GM12864 (cell line): ENCODE results near the gene AHCTF1.
A peak's percentile ranks its signal among the peaks of the same experiment; 100 is the strongest.

Experiments used
- DNase-seq: peaks from one replicate; pipeline ENCODE4 v3.0.0-alpha.2; 2011; ENCODE audit warnings: low read depth
- H3K4me3 ChIP-seq: 2 replicates; pipeline ENCODE4 v1.5.1; 2011; ENCODE audit warnings: mild to moderate bottlenecking, low read depth, low read length, control low read depth
- TF ChIP-seq, protein P1 (sequence below): IDR thresholded peaks from 2 replicates; pipeline ENCODE4 v1.5.1; 2011; ENCODE audit warnings: low read depth, mild to moderate bottlenecking, moderate library complexity, low read length, control low read depth, inconsistent platforms; ENCODE audit errors: missing control alignments

The AHCTF1 gene, protein sequence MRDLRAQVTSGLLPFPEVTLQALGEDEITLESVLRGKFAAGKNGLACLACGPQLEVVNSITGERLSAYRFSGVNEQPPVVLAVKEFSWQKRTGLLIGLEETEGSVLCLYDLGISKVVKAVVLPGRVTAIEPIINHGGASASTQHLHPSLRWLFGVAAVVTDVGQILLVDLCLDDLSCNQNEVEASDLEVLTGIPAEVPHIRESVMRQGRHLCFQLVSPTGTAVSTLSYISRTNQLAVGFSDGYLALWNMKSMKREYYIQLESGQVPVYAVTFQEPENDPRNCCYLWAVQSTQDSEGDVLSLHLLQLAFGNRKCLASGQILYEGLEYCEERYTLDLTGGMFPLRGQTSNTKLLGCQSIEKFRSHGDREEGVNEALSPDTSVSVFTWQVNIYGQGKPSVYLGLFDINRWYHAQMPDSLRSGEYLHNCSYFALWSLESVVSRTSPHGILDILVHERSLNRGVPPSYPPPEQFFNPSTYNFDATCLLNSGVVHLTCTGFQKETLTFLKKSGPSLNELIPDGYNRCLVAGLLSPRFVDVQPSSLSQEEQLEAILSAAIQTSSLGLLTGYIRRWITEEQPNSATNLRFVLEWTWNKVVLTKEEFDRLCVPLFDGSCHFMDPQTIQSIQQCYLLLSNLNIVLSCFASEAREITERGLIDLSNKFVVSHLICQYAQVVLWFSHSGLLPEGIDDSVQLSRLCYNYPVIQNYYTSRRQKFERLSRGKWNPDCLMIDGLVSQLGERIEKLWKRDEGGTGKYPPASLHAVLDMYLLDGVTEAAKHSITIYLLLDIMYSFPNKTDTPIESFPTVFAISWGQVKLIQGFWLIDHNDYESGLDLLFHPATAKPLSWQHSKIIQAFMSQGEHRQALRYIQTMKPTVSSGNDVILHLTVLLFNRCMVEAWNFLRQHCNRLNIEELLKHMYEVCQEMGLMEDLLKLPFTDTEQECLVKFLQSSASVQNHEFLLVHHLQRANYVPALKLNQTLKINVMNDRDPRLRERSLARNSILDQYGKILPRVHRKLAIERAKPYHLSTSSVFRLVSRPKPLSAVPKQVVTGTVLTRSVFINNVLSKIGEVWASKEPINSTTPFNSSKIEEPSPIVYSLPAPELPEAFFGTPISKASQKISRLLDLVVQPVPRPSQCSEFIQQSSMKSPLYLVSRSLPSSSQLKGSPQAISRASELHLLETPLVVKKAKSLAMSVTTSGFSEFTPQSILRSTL (N-terminal part only)

DNA sequence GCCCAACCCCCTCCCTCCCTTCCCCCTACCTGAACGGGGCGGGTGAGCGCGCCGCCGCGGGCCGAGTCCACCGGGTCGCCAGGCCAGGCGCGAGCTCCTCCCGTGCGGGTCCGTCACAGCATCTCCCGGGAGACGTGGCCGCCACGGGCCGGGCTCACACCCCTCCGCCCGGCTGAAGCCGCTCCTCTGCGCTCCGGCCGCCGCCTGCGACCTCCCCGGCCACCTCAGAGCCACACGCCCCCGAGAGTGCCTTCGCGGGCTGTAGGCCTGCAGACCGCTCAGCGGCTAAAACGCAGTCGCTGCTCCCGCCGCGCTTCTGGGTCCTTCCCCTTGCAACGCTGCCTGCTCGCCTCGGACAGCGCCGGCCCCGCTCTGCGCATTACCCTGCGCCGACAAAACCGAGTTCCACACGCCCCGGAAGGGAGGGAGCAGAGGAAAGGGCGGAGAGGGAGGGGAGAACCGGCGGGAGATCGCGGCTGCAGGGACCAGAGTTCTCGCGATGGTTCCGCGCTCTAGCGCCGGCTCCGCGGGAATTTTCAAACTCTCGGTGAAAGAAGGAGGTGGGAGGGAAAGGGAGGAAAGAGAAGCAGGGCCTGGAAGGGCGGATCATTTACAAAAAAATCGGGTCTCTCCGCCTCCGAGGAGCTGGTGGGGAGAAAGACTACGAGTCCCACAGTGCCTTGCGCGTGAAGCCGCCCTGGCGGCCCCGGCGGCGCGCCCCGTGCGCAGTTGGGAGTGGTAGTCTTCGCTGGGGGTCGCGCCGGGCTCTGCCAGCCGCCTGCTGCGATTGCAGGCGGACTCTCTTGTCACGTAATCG, at the start of gene AHCTF1:
TSS of gene AHCTF1 (minus strand) at position 400 of the 817 bp plus-strand sequence. CDS start 13,578 bp downstream, outside the sequence.
- TF ChIP-seq, protein P1, sequence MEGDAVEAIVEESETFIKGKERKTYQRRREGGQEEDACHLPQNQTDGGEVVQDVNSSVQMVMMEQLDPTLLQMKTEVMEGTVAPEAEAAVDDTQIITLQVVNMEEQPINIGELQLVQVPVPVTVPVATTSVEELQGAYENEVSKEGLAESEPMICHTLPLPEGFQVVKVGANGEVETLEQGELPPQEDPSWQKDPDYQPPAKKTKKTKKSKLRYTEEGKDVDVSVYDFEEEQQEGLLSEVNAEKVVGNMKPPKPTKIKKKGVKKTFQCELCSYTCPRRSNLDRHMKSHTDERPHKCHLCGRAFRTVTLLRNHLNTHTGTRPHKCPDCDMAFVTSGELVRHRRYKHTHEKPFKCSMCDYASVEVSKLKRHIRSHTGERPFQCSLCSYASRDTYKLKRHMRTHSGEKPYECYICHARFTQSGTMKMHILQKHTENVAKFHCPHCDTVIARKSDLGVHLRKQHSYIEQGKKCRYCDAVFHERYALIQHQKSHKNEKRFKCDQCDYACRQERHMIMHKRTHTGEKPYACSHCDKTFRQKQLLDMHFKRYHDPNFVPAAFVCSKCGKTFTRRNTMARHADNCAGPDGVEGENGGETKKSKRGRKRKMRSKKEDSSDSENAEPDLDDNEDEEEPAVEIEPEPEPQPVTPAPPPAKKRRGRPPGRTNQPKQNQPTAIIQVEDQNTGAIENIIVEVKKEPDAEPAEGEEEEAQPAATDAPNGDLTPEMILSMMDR = no peak
- peak within 1 kb of the TSS; percentile 93 for H3K4me3 ChIP-seq
- DNase-seq = peak; percentile 90

DNA sequence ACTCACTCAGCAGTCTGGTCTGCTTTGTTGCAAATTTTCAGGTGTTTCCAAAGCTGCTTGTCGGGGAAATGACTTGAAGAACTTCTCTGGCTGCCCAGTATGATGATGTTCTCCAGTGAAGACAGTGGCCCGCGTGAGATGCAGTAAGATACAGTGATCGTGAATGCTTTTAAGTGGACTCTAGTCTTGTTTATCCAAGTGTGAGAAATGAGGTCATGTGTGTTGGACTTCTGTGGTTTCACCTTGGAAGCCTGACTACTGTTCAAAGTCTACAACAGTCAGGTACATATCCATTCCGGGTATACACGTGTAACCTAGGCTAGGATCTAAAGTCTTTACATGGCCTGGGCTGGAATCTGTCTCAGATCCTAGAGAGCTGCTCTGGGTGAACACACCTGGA, 47.0 kb upstream of the AHCTF1 start:
- DNase-seq = no peak
- H3K4me3 ChIP-seq = no peak overlapping the region
- TF ChIP-seq, protein P1 = no peak

DNA sequence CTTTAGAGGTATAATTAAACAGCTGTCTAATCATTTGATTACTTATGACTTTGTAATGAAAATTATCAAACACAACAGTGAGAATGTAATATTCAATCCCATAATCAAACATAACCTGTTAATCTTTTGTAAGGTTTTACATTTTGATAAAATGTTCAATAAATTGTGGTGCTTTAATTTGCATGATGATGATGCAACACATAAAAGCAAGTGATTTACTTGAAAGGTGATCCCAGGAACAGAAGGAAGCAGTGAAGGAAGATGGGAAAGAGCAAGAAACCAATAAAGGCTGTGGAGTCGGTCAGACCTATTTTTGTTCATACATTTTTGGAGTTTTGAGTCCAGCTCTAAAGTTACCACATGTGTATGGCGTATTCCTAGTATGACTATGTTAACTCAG, 46.5 kb upstream of the AHCTF1 start:
- TF ChIP-seq, protein P1 = no peak
- no peak for DNase-seq
- H3K4me3 ChIP-seq = no peak overlapping the region

DNA sequence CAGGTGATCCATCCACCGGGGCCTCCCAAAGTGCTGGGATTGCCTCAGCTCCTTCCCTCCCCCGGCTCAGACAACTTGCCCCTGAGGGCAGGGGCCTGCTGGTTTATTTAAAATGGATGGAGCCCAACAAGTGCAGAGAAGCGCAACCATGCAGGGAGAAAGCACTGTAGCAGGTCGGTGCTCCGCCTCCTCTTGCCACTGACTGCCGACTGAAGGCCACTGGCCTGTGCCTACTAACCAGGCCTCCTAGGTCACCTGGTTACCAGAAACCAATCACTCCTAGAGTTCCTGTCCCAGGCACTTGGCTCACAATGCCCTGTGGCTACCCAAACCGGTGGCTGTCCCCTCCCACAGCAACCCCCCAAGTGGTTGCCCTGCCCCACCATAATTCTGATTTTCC, 40.2 kb upstream of the AHCTF1 start:
- H3K4me3 ChIP-seq = no peak overlapping the region

DNA sequence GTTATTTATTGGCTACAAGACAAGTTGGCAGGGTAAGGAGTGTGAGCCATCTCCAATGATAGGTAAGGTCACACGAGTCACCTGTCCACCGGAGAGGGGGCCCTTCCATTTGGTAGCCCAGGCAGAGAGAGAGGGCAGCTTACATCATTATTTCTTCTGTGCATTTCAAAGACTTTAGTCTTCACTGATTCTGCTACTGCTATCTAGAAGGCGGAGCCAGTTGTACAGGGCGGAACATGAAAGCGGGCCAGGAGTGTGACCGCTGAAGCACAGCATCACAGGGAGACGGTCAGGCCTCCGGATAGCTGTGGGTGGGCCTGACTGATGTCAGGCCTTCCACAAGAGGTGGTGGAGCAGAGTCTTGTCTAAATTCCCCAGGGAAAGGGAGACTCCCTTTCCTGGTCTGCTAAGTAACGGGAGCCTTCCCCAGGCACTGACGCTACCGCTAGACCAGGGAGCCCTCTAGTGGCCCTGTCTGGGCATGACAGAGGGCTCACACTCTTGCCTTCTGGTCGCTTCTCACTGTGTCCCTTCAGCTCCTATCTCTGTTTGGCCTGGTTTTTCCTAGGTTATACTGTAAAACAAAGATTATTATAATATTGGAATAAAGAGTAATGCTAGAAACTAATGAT, 39.5 kb upstream of the AHCTF1 start:
- TF ChIP-seq, protein P1 = peak; percentile 82
- no peak for DNase-seq
- no peak overlapping the region for H3K4me3 ChIP-seq

More for the DNA sequence above, 40.2 kb upstream of the AHCTF1 start:
- DNase-seq = no peak
- TF ChIP-seq, protein P1 = no peak
